Kidney glomerular epithelial cell (primary cell): ENCODE data around the gene FLVCR2.
A peak's percentile ranks its signal among the peaks of the same experiment; 100 is the strongest.

Experiments used
- DNase-seq: peaks from one replicate; lab custom pipeline; 2025; lab: John Stamatoyannopoulos, UW

FLVCR2 gene

GRCh38 chr14:75630695-75631452 lies 52.5 kb downstream of the FLVCR2 start:
- DNase-seq = no peak

- DNase-seq = peak; percentile 87
These were observed 53.0 kb downstream of the FLVCR2 start for GRCh38 chr14:75631453-75631831.

- no peak for DNase-seq
These were observed 56.4 kb downstream of the FLVCR2 start for GRCh38 chr14:75634848-75635247.

GRCh38 chr14:75636100-75636692 lies 57.8 kb downstream of the FLVCR2 start:
- DNase-seq = peak; percentile 60

GRCh38 chr14:75640876-75641275 lies 62.5 kb downstream of the FLVCR2 start:
- no peak for DNase-seq

- DNase-seq = no peak
These were observed 65.6 kb downstream of the FLVCR2 start for GRCh38 chr14:75643985-75644384.

- no peak for DNase-seq
These were observed 66.6 kb downstream of the FLVCR2 start for GRCh38 chr14:75645056-75645455.

- DNase-seq = no peak
These were observed 68.3 kb downstream of the FLVCR2 start for GRCh38 chr14:75646762-75647161.

- peak; percentile 55 for DNase-seq
These were observed 69.2 kb downstream of the FLVCR2 start for GRCh38 chr14:75647640-75648039.

- DNase-seq = peak; percentile 99
These were observed 69.8 kb downstream of the FLVCR2 start for GRCh38 chr14:75648066-75648838.

- no peak for DNase-seq
These were observed 70.9 kb downstream of the FLVCR2 start for GRCh38 chr14:75649337-75649736.

- no peak for DNase-seq
These were observed 71.4 kb downstream of the FLVCR2 start for GRCh38 chr14:75649773-75650172.

- no peak for DNase-seq
These were observed 72.0 kb downstream of the FLVCR2 start for GRCh38 chr14:75650253-75651058.

GRCh38 chr14:75653563-75653962 lies 75.1 kb downstream of the FLVCR2 start:
- DNase-seq = no peak

GRCh38 chr14:75654127-75654732 lies 75.8 kb downstream of the FLVCR2 start:
- peak; percentile 84 for DNase-seq

GRCh38 chr14:75655235-75655634 lies 76.8 kb downstream of the FLVCR2 start:
- no peak for DNase-seq

GRCh38 chr14:75657331-75657730 lies 78.9 kb downstream of the FLVCR2 start:
- no peak for DNase-seq

- no peak for DNase-seq
These were observed 80.5 kb downstream of the FLVCR2 start for GRCh38 chr14:75658957-75659356.

GRCh38 chr14:75660238-75660629 lies 81.8 kb downstream of the FLVCR2 start:
- DNase-seq = peak; percentile 29

- DNase-seq = peak; percentile 99
These were observed 82.4 kb downstream of the FLVCR2 start, which contains the start of the genes ERG28 and TTLL5 for GRCh38 chr14:75660630-75661498. TSS of gene ERG28 (minus strand) at chr14:75660876. CDS start at chr14:75657502, 3,374 bp downstream. TSS of gene TTLL5 (plus strand) at chr14:75661246. CDS start at chr14:75663150, 1,904 bp downstream.

- DNase-seq = peak; percentile 74
These were observed 83.0 kb downstream of the FLVCR2 start for GRCh38 chr14:75661499-75661814.
